Measurements from ENCODE around the gene SGPL1.

SGPL1 gene

DNA sequence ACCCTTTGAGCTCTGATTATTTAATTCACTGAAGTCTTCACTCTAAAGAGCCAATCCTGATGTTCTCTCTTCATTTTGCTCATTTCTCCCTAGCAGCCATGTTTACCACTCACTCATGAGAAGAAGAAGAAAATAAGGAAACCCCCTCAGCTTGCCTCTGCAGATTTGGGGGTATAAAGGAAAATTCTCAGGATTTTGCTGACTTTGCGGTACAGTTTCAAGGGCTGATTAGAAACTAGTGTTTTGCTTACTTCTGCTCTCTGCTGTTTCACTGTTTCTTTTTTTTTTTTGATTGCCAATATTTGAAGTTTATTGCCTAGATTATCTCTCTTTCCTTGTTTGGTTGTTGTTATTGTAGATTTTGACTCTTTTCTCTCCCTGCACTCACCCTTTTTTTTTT lies 49.2 kb downstream of the SGPL1 start:
- no peak overlapping the region for H3K4me3 ChIP-seq (ENCODE audit: low read depth, low read length)
- TF ChIP-seq, protein P1, sequence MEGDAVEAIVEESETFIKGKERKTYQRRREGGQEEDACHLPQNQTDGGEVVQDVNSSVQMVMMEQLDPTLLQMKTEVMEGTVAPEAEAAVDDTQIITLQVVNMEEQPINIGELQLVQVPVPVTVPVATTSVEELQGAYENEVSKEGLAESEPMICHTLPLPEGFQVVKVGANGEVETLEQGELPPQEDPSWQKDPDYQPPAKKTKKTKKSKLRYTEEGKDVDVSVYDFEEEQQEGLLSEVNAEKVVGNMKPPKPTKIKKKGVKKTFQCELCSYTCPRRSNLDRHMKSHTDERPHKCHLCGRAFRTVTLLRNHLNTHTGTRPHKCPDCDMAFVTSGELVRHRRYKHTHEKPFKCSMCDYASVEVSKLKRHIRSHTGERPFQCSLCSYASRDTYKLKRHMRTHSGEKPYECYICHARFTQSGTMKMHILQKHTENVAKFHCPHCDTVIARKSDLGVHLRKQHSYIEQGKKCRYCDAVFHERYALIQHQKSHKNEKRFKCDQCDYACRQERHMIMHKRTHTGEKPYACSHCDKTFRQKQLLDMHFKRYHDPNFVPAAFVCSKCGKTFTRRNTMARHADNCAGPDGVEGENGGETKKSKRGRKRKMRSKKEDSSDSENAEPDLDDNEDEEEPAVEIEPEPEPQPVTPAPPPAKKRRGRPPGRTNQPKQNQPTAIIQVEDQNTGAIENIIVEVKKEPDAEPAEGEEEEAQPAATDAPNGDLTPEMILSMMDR (IDR thresholded peaks at IDR 0.05; ENCODE audit: borderline replicate concordance, insufficient read depth, low read depth, low read length), result no peak

DNA sequence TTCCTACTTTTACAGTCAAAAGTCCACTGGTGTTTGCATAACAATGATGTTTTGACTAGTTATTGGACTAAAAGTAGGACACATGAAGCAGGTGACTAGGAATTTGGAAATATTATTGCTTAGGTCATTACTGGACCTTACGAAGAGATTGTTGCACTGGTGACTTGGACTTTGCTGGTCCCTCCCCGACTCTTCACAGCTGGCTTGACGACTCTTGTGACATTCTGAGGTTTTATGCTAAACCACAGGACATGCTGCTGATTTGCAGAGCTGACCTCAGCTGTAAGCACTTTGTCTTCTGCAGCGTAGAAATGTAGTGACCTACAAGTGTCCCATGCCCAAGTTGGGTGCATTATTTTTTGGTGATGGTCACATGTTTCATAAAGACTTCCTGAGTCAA lies 50.7 kb downstream of the SGPL1 start:
- TF ChIP-seq, protein P1 (IDR thresholded peaks at IDR 0.05; ENCODE audit: borderline replicate concordance, insufficient read depth, low read depth, low read length), result no peak
- no peak overlapping the region for H3K4me3 ChIP-seq (ENCODE audit: low read depth, low read length)

DNA sequence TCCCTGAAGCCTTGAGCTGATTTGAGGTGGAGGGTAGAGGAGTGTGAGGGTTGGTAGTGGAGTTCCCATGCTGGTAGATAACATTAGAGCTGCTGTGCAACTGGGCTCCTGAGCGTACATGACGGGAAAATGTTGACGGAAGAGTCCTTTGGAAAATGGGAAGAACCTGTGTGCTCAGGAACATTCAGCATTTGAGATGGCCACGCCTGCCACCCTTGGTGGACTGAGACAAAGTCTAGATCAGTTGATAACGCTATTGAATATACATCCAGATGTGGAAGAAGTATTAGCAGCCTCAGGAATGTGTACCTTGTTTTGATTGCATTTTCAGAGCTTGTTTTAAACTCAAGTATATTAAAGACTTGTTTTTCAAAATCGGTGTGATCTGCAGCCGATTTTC lies 56.5 kb downstream of the SGPL1 start:
- TF ChIP-seq, protein P1 (IDR thresholded peaks at IDR 0.05; ENCODE audit: borderline replicate concordance, insufficient read depth, low read depth, low read length), result no peak

DNA sequence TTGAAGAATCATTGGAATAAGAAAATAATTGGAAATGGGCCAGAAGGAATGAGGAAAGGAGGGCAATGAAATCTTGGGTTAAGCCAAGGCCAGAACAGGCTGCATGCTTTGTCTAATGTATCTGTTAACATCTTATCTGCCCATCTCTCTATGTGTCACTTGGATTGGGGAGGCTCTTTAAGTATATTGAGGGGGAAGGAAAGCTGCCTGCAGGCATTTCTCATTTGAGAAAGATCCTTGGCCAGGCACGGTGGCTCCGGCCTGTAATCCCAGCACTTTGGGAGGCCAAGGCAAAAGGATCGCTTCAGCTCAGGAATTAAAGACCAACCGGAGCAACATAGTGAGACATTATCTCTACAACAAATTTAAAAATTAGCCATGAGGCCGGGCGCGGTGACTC lies 58.3 kb downstream of the SGPL1 start:
- H3K4me3 ChIP-seq (ENCODE audit: low read depth, low read length), result no peak overlapping the region
- TF ChIP-seq, protein P1 (IDR thresholded peaks at IDR 0.05; ENCODE audit: borderline replicate concordance, insufficient read depth, low read depth, low read length), result no peak

More for the DNA sequence above, 56.5 kb downstream of the SGPL1 start:
- no peak overlapping the region for H3K4me3 ChIP-seq (ENCODE audit: low read depth, low read length)

DNA sequence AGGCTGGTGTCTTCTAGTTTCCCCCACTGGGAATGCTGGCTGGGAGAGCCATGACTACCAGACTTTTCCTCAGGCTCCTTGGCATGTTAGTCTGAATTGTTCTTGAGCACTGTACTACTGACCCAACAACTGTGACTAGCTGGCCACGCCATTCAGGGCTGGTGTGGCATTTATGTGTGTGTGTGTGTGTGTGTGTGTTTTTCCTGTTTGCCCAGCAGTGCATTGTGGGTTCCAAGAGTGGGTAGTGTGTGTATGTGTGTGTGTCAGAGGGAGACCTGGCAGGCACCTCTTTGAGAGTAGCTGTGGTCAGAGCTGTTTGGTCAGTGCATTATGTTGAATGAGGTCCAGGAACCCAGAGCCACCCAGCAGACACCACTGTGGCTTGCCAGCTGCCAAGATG lies 63.5 kb downstream of the SGPL1 start:
- TF ChIP-seq, protein P1 (IDR thresholded peaks at IDR 0.05; ENCODE audit: borderline replicate concordance, insufficient read depth, low read depth, low read length), result no peak
- H3K4me3 ChIP-seq (ENCODE audit: low read depth, low read length), result no peak overlapping the region

DNA sequence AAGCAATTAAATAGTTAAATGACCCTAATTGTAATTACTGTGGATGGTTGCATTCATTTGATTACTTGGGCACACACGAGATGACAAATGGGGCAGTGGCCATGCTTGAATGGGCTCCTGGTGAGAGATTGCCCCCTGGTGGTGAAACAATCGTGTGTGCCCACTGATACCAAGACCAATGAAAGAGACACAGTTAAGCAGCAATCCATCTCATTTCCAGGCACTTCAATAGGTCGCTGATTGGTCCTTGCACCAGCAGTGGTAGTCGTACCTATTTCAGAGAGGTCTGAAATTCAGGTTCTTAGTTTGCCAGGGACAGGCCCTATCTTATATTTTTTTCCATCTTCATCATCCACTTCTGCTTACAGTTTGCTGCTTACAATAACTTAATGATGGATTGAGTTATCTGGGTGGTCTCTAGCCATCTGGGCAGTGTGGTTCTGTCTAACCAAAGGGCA lies 64.4 kb downstream of the SGPL1 start:
- TF ChIP-seq, protein P1 (IDR thresholded peaks at IDR 0.05; ENCODE audit: borderline replicate concordance, insufficient read depth, low read depth, low read length), result peak; percentile 83
- H3K4me3 ChIP-seq (ENCODE audit: low read depth, low read length), result no peak overlapping the region

DNA sequence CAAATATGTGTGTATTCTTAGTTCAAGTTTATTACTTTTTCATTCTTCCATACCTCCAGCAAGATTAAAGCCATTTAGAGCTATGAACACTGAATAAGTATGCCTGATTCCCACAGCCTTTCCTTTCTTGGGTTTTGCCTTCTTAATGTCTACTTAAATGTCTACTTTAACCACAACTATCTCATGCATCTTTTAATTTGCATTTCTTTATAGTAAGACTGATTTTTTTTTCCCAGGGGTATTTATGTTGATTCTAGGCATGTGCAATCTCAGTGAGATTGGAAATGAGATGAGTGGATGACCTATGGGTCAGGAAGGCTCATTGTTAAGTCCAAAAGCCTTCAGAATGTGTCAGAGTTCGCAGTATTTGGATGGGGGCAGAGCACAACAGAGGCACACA lies 69.0 kb downstream of the SGPL1 start:
- H3K4me3 ChIP-seq (ENCODE audit: low read depth, low read length), result no peak overlapping the region
- TF ChIP-seq, protein P1 (IDR thresholded peaks at IDR 0.05; ENCODE audit: borderline replicate concordance, insufficient read depth, low read depth, low read length), result no peak
